ENCODE measurements around the gene LIPC.

LIPC gene

GRCh38 chr15:58521293-58521991 lies 89.7 kb downstream of the LIPC start:
- ATAC-seq, result peak; percentile 85
- TF ChIP-seq ZFP30 (CRISPR knock-in tag; IDR thresholded peaks at IDR 0.05) (no peak), CSDC2 (CRISPR knock-in tag; IDR thresholded peaks at IDR 0.05) (no peak)

GRCh38 chr15:58522391-58522790 lies 90.6 kb downstream of the LIPC start:
- ATAC-seq, result no peak

DNA sequence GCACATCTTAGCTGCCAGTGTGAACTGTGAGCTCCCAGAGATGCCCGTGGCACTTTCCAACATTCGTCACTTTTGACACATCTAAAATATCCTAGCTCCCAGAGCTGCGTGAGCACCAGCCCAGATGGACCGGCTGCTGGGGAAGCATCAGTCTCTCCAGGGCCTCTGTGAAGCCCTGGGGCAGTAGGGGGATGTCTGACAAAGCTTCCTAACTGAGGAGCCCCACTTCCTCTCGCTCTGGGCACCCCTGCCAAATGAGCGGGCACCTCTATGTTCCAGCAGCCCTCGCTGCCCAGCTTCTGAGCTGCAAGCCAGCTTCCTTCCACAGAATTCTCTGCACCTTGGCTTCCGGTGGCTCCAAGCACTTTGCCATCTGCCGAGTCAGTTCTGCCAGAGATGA lies 91.1 kb downstream of the LIPC start:
- no peak for ATAC-seq
- TF ChIP-seq RARB (CRISPR knock-in tag; IDR thresholded peaks at IDR 0.05) (no peak), ZNF565 (CRISPR knock-in tag; conservative IDR thresholded peaks at IDR 0.05; ENCODE audit: low read depth) (no peak), BACH2 (CRISPR knock-in tag; IDR thresholded peaks at IDR 0.05; ENCODE audit: borderline replicate concordance) (no peak), SNAI2 (CRISPR knock-in tag; IDR thresholded peaks at IDR 0.05) (no peak), OSR1 (CRISPR knock-in tag; IDR thresholded peaks at IDR 0.05) (no peak), TOX (CRISPR knock-in tag; IDR thresholded peaks at IDR 0.05; ENCODE audit: borderline replicate concordance) (no peak), ZC3H10 (CRISPR knock-in tag; IDR thresholded peaks at IDR 0.05) (no peak), PATZ1 (CRISPR knock-in tag; IDR thresholded peaks at IDR 0.05; ENCODE audit: borderline replicate concordance) (no peak), ZFP3 (CRISPR knock-in tag; IDR thresholded peaks at IDR 0.05) (no peak), ARNTL (CRISPR knock-in tag; IDR thresholded peaks at IDR 0.05; ENCODE audit: borderline replicate concordance, low read depth) (no peak), ESRRG (CRISPR knock-in tag; IDR thresholded peaks at IDR 0.05) (no peak), ZNF70 (CRISPR knock-in tag; IDR thresholded peaks at IDR 0.05) (no peak), ISL1 (CRISPR knock-in tag; IDR thresholded peaks at IDR 0.05) (no peak), ZFP30 (CRISPR knock-in tag; IDR thresholded peaks at IDR 0.05) (no peak), CSDC2 (CRISPR knock-in tag; IDR thresholded peaks at IDR 0.05) (no peak), PPARA (CRISPR knock-in tag; IDR thresholded peaks at IDR 0.05; ENCODE audit: borderline replicate concordance) (no peak)
- TF ChIP-seq, protein P1, sequence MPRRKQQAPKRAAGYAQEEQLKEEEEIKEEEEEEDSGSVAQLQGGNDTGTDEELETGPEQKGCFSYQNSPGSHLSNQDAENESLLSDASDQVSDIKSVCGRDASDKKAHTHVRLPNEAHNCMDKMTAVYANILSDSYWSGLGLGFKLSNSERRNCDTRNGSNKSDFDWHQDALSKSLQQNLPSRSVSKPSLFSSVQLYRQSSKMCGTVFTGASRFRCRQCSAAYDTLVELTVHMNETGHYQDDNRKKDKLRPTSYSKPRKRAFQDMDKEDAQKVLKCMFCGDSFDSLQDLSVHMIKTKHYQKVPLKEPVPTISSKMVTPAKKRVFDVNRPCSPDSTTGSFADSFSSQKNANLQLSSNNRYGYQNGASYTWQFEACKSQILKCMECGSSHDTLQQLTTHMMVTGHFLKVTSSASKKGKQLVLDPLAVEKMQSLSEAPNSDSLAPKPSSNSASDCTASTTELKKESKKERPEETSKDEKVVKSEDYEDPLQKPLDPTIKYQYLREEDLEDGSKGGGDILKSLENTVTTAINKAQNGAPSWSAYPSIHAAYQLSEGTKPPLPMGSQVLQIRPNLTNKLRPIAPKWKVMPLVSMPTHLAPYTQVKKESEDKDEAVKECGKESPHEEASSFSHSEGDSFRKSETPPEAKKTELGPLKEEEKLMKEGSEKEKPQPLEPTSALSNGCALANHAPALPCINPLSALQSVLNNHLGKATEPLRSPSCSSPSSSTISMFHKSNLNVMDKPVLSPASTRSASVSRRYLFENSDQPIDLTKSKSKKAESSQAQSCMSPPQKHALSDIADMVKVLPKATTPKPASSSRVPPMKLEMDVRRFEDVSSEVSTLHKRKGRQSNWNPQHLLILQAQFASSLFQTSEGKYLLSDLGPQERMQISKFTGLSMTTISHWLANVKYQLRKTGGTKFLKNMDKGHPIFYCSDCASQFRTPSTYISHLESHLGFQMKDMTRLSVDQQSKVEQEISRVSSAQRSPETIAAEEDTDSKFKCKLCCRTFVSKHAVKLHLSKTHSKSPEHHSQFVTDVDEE (CRISPR knock-in tag; IDR thresholded peaks at IDR 0.05), result no peak

More at GRCh38 chr15:58522391-58522790, 90.6 kb downstream of the LIPC start:
- TF ChIP-seq ZFP3 (CRISPR knock-in tag; IDR thresholded peaks at IDR 0.05) (no peak), ZC3H10 (CRISPR knock-in tag; IDR thresholded peaks at IDR 0.05) (no peak), PATZ1 (CRISPR knock-in tag; IDR thresholded peaks at IDR 0.05; ENCODE audit: borderline replicate concordance) (no peak), SNAI2 (CRISPR knock-in tag; IDR thresholded peaks at IDR 0.05) (no peak), PPARA (CRISPR knock-in tag; IDR thresholded peaks at IDR 0.05; ENCODE audit: borderline replicate concordance) (no peak), BACH2 (CRISPR knock-in tag; IDR thresholded peaks at IDR 0.05; ENCODE audit: borderline replicate concordance) (no peak), RARB (CRISPR knock-in tag; IDR thresholded peaks at IDR 0.05) (no peak)

DNA sequence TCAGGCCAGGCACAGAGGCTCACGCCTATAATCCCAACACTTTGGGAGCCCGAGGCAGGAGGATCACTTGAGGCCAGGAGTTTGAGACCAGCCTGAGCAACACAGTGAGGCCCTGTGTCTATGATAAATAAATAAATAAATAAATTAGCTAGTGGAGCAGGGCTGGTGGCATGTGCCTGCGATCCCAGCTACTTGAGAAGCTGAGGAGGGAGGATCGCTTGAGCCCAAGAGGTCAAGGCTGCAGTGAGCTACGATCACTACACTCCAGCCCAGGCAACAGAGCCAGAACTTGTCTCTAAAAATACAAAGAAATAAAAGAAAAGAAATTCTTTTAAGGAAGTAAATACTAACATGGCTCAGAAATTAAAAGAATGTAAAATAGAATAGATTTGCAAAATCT lies 91.8 kb downstream of the LIPC start:
- TF ChIP-seq ZNF70 (CRISPR knock-in tag; IDR thresholded peaks at IDR 0.05), result no peak
- TF ChIP-seq ZNF565 (CRISPR knock-in tag; conservative IDR thresholded peaks at IDR 0.05; ENCODE audit: low read depth), result no peak
- no peak for TF ChIP-seq RARB (CRISPR knock-in tag; IDR thresholded peaks at IDR 0.05)
- TF ChIP-seq PATZ1 (CRISPR knock-in tag; IDR thresholded peaks at IDR 0.05; ENCODE audit: borderline replicate concordance), result no peak
- TF ChIP-seq TOX (CRISPR knock-in tag; IDR thresholded peaks at IDR 0.05; ENCODE audit: borderline replicate concordance), result no peak
- no peak for TF ChIP-seq ISL1 (CRISPR knock-in tag; IDR thresholded peaks at IDR 0.05)
- TF ChIP-seq GLIS3 (CRISPR knock-in tag; IDR thresholded peaks at IDR 0.05), result no peak
- no peak for TF ChIP-seq ZNF8 (CRISPR knock-in tag; IDR thresholded peaks at IDR 0.05)
- no peak for TF ChIP-seq ZC3H10 (CRISPR knock-in tag; IDR thresholded peaks at IDR 0.05)
- TF ChIP-seq OSR1 (CRISPR knock-in tag; IDR thresholded peaks at IDR 0.05), result no peak
- no peak for TF ChIP-seq PPARA (CRISPR knock-in tag; IDR thresholded peaks at IDR 0.05; ENCODE audit: borderline replicate concordance)
- no peak for TF ChIP-seq ARNTL (CRISPR knock-in tag; IDR thresholded peaks at IDR 0.05; ENCODE audit: borderline replicate concordance, low read depth)
- TF ChIP-seq, protein P1 (CRISPR knock-in tag; IDR thresholded peaks at IDR 0.05), result no peak
- TF ChIP-seq TCF4 (CRISPR knock-in tag; IDR thresholded peaks at IDR 0.05; ENCODE audit: borderline replicate concordance), result no peak

More for the DNA sequence above, 91.8 kb downstream of the LIPC start:
- ATAC-seq, result no peak

All from SK-N-SH treated with all-trans-retinoic acid at 6 μM for 48 hours (cell line).